GM12878 (cell line): ENCODE measurements around the gene IGFLR1. TPM values are rescaled to one million over a fixed set of nuclear protein-coding genes. Genes with fewer than 3 reads are reported as not detected.

Experiments used
- BACH1 ChIP-seq: fragments of 450-650 bp; IDR thresholded peaks from 2 replicates; pipeline ENCODE4 v1.6.1; 2017; ENCODE audit warnings: mild to moderate bottlenecking, borderline replicate concordance
- BHLHE40 ChIP-seq, 2 experiments: fragments of 450-650 bp in 1 of 2; IDR thresholded peaks; 2 replicates each; pipeline ENCODE4 v1.6.1; 2011 to 2017; ENCODE audit warnings: low read depth in 2 of 2, borderline replicate concordance in 1 of 2, improper control_type of control experiment in 1 of 2, low read length in 1 of 2, mild to moderate bottlenecking in 1 of 2
- CEBPZ ChIP-seq: fragments of 150-350 bp; IDR thresholded peaks from 2 replicates; pipeline ENCODE4 v1.6.1; 2016; ENCODE audit warnings: low read depth, low read length
- CHD1 ChIP-seq: IDR thresholded peaks from 2 replicates; pipeline ENCODE4 v1.6.1; 2012; ENCODE audit warnings: low read depth, low read length, improper control_type of control experiment
- CHD2 ChIP-seq: IDR thresholded peaks from 2 replicates; pipeline ENCODE4 v1.6.1; 2011; ENCODE audit warnings: low read depth, low read length, improper control_type of control experiment, borderline replicate concordance
- E2F8 ChIP-seq: fragments of 450-650 bp; IDR thresholded peaks from 2 replicates; pipeline ENCODE4 v1.6.1; 2018; ENCODE audit warnings: mild to moderate bottlenecking, low read depth, moderate library complexity; ENCODE audit not compliant: partially characterized antibody
- HDAC2 ChIP-seq: fragments of 200-600 bp; sonication (generic); IDR thresholded peaks from 2 replicates; pipeline ENCODE4 v1.6.1; 2017
- KAT2A ChIP-seq: conservative IDR thresholded peaks from 2 replicates; pipeline ENCODE4 v1.6.1; 2011; ENCODE audit warnings: low read depth, low read length; ENCODE audit not compliant: control insufficient read depth
- NFYB ChIP-seq: IDR thresholded peaks from 2 replicates; pipeline ENCODE4 v1.6.1; 2011; ENCODE audit warnings: low read depth, mild to moderate bottlenecking, low read length, improper control_type of control experiment, moderate library complexity; ENCODE audit not compliant: insufficient read depth
- PAX5 ChIP-seq: IDR thresholded peaks from 2 replicates; pipeline ENCODE4 v1.6.1; 2011; ENCODE audit warnings: low read depth, low read length, borderline replicate concordance
- POLR2AphosphoS2 ChIP-seq: IDR thresholded peaks from 2 replicates; pipeline ENCODE4 v1.6.1; 2011; ENCODE audit warnings: low read depth, mild to moderate bottlenecking, low read length, improper control_type of control experiment, moderate library complexity
- SIX5 ChIP-seq: IDR thresholded peaks from 2 replicates; pipeline ENCODE4 v1.6.1; 2011; ENCODE audit warnings: mild to moderate bottlenecking, low read depth, low read length, moderate library complexity; ENCODE audit not compliant: severe bottlenecking
- SMARCA5 ChIP-seq: fragments of 450-650 bp; IDR thresholded peaks from 2 replicates; pipeline ENCODE4 v1.6.1; 2017; ENCODE audit warnings: mild to moderate bottlenecking
- SPI1 ChIP-seq: IDR thresholded peaks from 2 replicates; pipeline ENCODE4 v1.6.1; 2011; ENCODE audit warnings: low read depth, mild to moderate bottlenecking, low read length, moderate library complexity, borderline replicate concordance; ENCODE audit not compliant: insufficient read depth
- SRF ChIP-seq, 2 experiments: IDR thresholded peaks; 2 replicates each; pipeline ENCODE4 v1.6.1; 2011; ENCODE audit warnings: low read depth in 2 of 2, low read length in 2 of 2, mild to moderate bottlenecking in 1 of 2, moderate library complexity in 1 of 2
- TARDBP ChIP-seq: IDR thresholded peaks from 2 replicates; pipeline ENCODE4 v1.6.1; 2016; ENCODE audit warnings: borderline replicate concordance
- polyA plus RNA-seq, 11 experiments: library from polyadenylated mRNA; depleted of rRNA in 4 of 11; unstranded in 6 of 11; stranded (reverse) in 5 of 11; fragments of >200 nt; fragmentation: Nextera tagmentation in 4 of 11; fragmentation: Illumina TruSeq in 1 of 11; extraction: Ambion mirVana in 4 of 11; extraction: Trizol in 1 of 11; gene quantifications; 1 replicate in 1 of 11; 2 replicates in 10 of 11; pipeline versions ENCODE4 v1.2.1 to v1.2.3, GENCODE V29; 2011 to 2016; ENCODE audit warnings: inconsistent platforms in 2 of 11, missing spikeins in 2 of 11, low read depth in 1 of 11
- total RNA-seq, 4 experiments: library from RNA; depleted of rRNA in 3 of 4; stranded (reverse); fragments of >200 nt in 3 of 4; fragmentation: Illumina TruSeq in 1 of 4; extraction: Trizol in 1 of 4; gene quantifications; 2 replicates each; pipeline versions ENCODE4 v1.2.1 to v1.2.3, GENCODE V29; 2013 to 2021
- TF ChIP-seq, protein P1 (sequence below): fragments of 450-650 bp; IDR thresholded peaks from 2 replicates; pipeline ENCODE4 v1.6.1; 2014; ENCODE audit warnings: mild to moderate bottlenecking
- TF ChIP-seq, protein P2 (sequence below): fragments of 450-650 bp; formaldehyde crosslinking; IDR thresholded peaks from 2 replicates; pipeline ENCODE4 v1.5.0; 2022; ENCODE audit warnings: mild to moderate bottlenecking, missing genetic modification characterization

The IGFLR1 gene
- total and polyA plus RNA-seq, 10 of the 15 experiments (the other 5 are each of a cell fraction or from before 2014, with no cell fraction given), result 2.5 to 39.9 (median 24.8) TPM

DNA sequence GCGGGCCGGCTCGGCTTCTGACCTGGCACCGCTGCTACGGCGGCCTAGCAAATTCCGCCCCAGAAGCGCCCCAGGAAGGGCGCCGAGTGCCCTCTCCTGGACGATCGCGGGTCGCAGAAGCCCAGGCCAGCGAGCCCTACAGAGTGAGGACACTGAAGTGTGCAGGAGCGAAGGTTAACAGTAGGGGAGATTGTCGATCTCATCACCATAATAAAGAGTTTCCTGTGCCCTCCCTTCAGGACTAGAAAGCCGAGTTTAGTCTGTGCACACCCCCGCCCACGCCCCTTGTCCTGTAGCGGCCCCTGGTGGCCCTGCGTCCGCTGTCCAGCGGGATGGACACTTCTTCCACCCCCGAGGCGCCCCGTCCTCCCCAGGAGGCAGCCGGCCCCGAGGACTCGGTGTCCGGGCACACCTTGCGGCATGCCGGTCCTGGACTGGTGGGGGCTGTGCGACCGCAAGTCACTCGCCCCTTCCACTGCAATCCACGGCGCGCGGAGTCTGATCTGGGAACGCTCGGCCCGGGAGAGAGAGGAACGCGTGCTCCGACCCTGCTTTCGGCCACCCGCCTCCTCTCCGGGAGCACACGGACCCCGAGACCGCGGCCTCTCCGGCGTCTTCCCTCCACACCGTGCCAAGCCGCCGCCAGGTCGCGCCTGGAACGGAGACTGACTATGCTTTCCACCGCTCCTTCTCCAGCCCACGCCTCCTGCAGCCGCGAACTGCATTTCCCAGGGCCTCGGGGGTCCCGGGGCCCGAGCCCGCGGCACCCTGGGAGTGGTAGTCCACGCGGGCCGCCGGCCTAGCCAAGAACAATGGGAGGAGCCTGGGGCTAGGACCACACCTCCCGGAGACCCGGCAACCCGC, 25.2 kb downstream of the IGFLR1 start (continued):
- TF ChIP-seq BHLHE40 (IDR thresholded peaks at IDR 0.05; ENCODE audit: borderline replicate concordance in 1 of 2, low read depth in 2 of 2, low read length in 1 of 2) (no peak), SRF (IDR thresholded peaks at IDR 0.05; ENCODE audit: low read depth in 2 of 2, low read length in 2 of 2) (0 out of 4 replicates have a peak, but pooled peaks of 1 of the 2 experiments have one; percentile 9), BACH1 (no peak), TARDBP (peak; percentile 93), E2F8 (no peak), CEBPZ (no peak), CHD2 (peak; percentile 58; the same call in 1 of the 2 replicates), POLR2AphosphoS2 (peak; percentile 92; the same call in 1 of the 2 replicates), PAX5 (no peak), SPI1 (no peak), SIX5 (peak; percentile 94), NFYB (no peak), CHD1 (no peak), HDAC2 (no peak), KAT2A (no peak), SMARCA5 (peak; percentile 72)
- TF ChIP-seq, protein P1, sequence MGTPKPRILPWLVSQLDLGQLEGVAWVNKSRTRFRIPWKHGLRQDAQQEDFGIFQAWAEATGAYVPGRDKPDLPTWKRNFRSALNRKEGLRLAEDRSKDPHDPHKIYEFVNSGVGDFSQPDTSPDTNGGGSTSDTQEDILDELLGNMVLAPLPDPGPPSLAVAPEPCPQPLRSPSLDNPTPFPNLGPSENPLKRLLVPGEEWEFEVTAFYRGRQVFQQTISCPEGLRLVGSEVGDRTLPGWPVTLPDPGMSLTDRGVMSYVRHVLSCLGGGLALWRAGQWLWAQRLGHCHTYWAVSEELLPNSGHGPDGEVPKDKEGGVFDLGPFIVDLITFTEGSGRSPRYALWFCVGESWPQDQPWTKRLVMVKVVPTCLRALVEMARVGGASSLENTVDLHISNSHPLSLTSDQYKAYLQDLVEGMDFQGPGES, result no peak
- TF ChIP-seq, protein P2, sequence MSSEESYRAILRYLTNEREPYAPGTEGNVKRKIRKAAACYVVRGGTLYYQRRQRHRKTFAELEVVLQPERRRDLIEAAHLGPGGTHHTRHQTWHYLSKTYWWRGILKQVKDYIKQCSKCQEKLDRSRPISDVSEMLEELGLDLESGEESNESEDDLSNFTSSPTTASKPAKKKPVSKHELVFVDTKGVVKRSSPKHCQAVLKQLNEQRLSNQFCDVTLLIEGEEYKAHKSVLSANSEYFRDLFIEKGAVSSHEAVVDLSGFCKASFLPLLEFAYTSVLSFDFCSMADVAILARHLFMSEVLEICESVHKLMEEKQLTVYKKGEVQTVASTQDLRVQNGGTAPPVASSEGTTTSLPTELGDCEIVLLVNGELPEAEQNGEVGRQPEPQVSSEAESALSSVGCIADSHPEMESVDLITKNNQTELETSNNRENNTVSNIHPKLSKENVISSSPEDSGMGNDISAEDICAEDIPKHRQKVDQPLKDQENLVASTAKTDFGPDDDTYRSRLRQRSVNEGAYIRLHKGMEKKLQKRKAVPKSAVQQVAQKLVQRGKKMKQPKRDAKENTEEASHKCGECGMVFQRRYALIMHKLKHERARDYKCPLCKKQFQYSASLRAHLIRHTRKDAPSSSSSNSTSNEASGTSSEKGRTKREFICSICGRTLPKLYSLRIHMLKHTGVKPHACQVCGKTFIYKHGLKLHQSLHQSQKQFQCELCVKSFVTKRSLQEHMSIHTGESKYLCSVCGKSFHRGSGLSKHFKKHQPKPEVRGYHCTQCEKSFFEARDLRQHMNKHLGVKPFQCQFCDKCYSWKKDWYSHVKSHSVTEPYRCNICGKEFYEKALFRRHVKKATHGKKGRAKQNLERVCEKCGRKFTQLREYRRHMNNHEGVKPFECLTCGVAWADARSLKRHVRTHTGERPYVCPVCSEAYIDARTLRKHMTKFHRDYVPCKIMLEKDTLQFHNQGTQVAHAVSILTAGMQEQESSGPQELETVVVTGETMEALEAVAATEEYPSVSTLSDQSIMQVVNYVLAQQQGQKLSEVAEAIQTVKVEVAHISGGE, result no peak
